Central memory CD8-positive, alpha-beta T cell (primary cell): ENCODE results near the gene KLB.

Experiments
- ATAC-seq: fragments of 150-1000 bp; cut with Tn5 transposase; replicated peaks from 2 replicates; pipeline ENCODE4 v1.10.0; 2022; ENCODE audit warnings: mild to moderate bottlenecking, moderate FRiP score, moderate number of reproducible peaks; ENCODE audit not compliant: poor library complexity, severe bottlenecking; ENCODE audit errors: extremely low read depth
- DNase-seq, 2 donors: peaks; one replicate each; pipeline ENCODE4 v3.0.0; 2021; ENCODE audit warnings: low spot score in 2 of 2
- H3K27ac Mint-ChIP-seq: one replicate; pipeline ENCODE4 v1.8.0; 2022; ENCODE audit warnings: low read depth, mild to moderate bottlenecking, moderate library complexity, mixed read lengths
- H3K27me3 Mint-ChIP-seq: one replicate; pipeline ENCODE4 v1.8.0; 2022; ENCODE audit warnings: mixed read lengths
- H3K36me3 Mint-ChIP-seq: one replicate; pipeline ENCODE4 v1.8.0; 2022; ENCODE audit warnings: mild to moderate bottlenecking, moderate library complexity, mixed read lengths; ENCODE audit not compliant: insufficient read depth
- H3K4me1 Mint-ChIP-seq: one replicate; pipeline ENCODE4 v1.8.0; 2022; ENCODE audit warnings: mixed read lengths
- H3K4me3 Mint-ChIP-seq: one replicate; pipeline ENCODE4 v1.8.0; 2022; ENCODE audit warnings: mild to moderate bottlenecking, moderate library complexity, mixed read lengths
- H3K9me3 Mint-ChIP-seq: one replicate; pipeline ENCODE4 v1.8.0; 2022; ENCODE audit warnings: mixed read lengths

Gene KLB

GRCh38 chr4:39480902-39481695 is 74.4 kb downstream of the KLB start:
- DNase-seq (no peak), ATAC-seq (no peak)
- Mint-ChIP-seq H3K27me3 (no peaks in the 10 kb centered on the region), H3K27ac (no peak overlapping the region), H3K9me3 (no peaks in the 10 kb centered on the region), H3K4me3 (no peak overlapping the region), H3K4me1 (no peaks in the 10 kb centered on the region), H3K36me3 (peaks cover 2% of the 10 kb centered on the region)

GRCh38 chr4:39484582-39485272 is 78.0 kb downstream of the KLB start:
- H3K9me3 Mint-ChIP-seq = no peaks in the 10 kb centered on the region
- H3K36me3 Mint-ChIP-seq = no peaks in the 10 kb centered on the region
- H3K4me1 Mint-ChIP-seq = no peaks in the 10 kb centered on the region
- no peak overlapping the region for H3K4me3 Mint-ChIP-seq
- H3K27me3 Mint-ChIP-seq = no peaks in the 10 kb centered on the region
- no peak overlapping the region for H3K27ac Mint-ChIP-seq
- DNase-seq = no peak
- no peak for ATAC-seq

GRCh38 chr4:39486221-39486804 is 79.6 kb downstream of the KLB start:
- H3K27ac Mint-ChIP-seq = no peak overlapping the region
- ATAC-seq = no peak
- H3K9me3 Mint-ChIP-seq = no peaks in the 10 kb centered on the region
- H3K36me3 Mint-ChIP-seq = no peaks in the 10 kb centered on the region
- no peak for DNase-seq
- no peak overlapping the region for H3K4me3 Mint-ChIP-seq
- no peaks in the 10 kb centered on the region for H3K4me1 Mint-ChIP-seq
- H3K27me3 Mint-ChIP-seq = no peaks in the 10 kb centered on the region

- H3K4me3 Mint-ChIP-seq = no peak overlapping the region
- H3K27ac Mint-ChIP-seq = no peak overlapping the region
- no peaks in the 10 kb centered on the region for H3K27me3 Mint-ChIP-seq
- H3K9me3 Mint-ChIP-seq = no peaks in the 10 kb centered on the region
- DNase-seq = no peak
- no peaks in the 10 kb centered on the region for H3K36me3 Mint-ChIP-seq
- ATAC-seq = no peak
- H3K4me1 Mint-ChIP-seq = no peaks in the 10 kb centered on the region
These were observed 83.6 kb downstream of the KLB start for GRCh38 chr4:39490322-39490721.

GRCh38 chr4:39494354-39494753 is 87.6 kb downstream of the KLB start:
- Mint-ChIP-seq H3K9me3 (no peaks in the 10 kb centered on the region), H3K36me3 (peaks cover 6% of the 10 kb centered on the region), H3K27me3 (no peaks in the 10 kb centered on the region), H3K4me1 (no peaks in the 10 kb centered on the region), H3K27ac (no peak overlapping the region), H3K4me3 (no peak overlapping the region)
- DNase-seq (no peak), ATAC-seq (no peak)

- H3K4me3 Mint-ChIP-seq = no peak overlapping the region
- no peak for ATAC-seq
- H3K9me3 Mint-ChIP-seq = no peaks in the 10 kb centered on the region
- DNase-seq = no peak
- peaks cover 15% of the 10 kb centered on the region for H3K36me3 Mint-ChIP-seq
- no peaks in the 10 kb centered on the region for H3K4me1 Mint-ChIP-seq
- H3K27ac Mint-ChIP-seq = no peak overlapping the region
- no peaks in the 10 kb centered on the region for H3K27me3 Mint-ChIP-seq
These were observed 88.9 kb downstream of the KLB start for GRCh38 chr4:39495446-39496213.

GRCh38 chr4:39497909-39498726 is 91.4 kb downstream of the KLB start:
- no peak overlapping the region for H3K27ac Mint-ChIP-seq
- no peak overlapping the region for H3K4me3 Mint-ChIP-seq
- no peak for ATAC-seq
- no peaks in the 10 kb centered on the region for H3K9me3 Mint-ChIP-seq
- no peaks in the 10 kb centered on the region for H3K4me1 Mint-ChIP-seq
- peaks cover 21% of the 10 kb centered on the region for H3K36me3 Mint-ChIP-seq
- no peaks in the 10 kb centered on the region for H3K27me3 Mint-ChIP-seq
- no peak for DNase-seq

GRCh38 chr4:39498727-39499020 is 91.9 kb downstream of the KLB start:
- ATAC-seq = no peak
- no peak for DNase-seq
- Mint-ChIP-seq H3K9me3 (no peaks in the 10 kb centered on the region), H3K27ac (no peak overlapping the region), H3K27me3 (no peaks in the 10 kb centered on the region), H3K36me3 (peaks cover 24% of the 10 kb centered on the region), H3K4me3 (no peak overlapping the region), H3K4me1 (no peaks in the 10 kb centered on the region)
